Measurements from ENCODE around the gene NUMB.

NUMB gene

DNA sequence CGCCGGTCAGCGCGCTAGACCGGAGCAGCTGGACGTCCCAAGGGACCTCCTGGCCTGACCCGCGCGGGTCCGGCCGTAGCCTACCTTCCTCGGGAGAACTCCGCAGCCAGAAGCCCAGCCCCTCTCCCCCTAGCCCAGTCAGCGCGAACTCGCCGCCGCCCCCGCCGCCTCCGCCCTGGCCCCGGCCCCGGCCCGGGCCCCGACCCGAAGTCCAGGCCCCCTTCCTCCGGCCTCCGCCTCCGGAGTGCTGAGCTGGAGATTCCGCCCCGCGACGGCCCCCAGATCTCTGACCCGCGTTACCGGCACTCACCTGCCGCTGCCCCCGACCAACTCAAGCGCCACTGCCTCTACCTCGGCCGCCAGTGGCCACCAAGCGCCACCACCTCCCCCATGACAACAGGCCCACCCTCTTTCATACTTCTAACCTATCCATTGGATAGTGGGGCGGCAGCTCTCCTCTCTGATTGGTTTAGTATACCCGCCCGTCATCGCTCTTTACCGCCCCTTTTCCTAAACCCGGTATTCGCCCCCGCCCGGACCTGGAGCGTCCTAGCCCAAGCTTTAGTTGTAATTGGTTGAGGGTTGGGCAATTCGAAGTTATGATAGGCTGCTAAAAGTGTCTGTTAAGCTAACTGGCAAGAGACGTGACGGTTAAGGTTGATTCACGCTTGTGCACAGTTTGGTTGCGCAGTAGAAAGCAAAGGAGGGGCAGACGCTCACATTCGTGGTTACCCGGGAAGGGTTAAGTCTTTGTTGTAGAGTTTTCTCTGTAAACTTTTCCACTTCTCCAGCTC is at the start of gene NUMB:
Gene NUMB (minus strand): TSS at position 364 of the 794 bp plus-strand sequence. CDS start 102,795 bp downstream, outside the sequence.
- DNase-seq, result peak; percentile 97

- no peak for DNase-seq
Observed at GRCh38 chr14:73503648-73504047, 45.3 kb upstream of the NUMB start.

DNA sequence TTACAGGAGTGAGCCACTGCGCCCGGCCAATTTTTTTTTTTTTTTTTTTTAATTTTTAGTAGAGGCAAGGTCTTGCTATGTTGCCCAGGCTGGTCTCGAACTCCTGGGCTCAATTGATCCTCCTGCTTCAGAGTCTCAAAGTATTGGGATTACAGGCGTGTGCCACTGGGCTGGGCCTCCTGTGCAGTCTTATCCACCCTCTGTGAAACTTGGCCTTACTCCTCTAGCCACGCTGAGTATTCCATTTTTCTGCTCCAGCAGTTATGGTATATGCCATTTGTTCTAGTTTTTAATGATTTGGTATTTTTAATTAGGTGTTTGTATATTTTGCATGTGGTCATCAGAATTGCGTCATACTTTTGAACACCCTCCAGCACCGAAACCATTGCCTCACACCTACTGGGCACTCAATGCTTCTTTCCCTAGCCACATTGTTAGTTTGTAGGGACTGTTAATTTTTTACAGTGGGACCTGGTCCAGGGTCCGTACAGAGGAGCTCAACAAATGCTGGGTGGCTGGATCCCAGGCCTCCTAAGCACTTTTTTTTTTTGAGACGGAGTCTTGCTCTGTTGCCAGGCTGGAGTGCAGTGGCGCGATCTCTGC is 43.8 kb upstream of the NUMB start:
- no peak for DNase-seq

- no peak for DNase-seq
Observed at GRCh38 chr14:73500360-73500759, 42.0 kb upstream of the NUMB start.

- no peak for DNase-seq
Observed at GRCh38 chr14:73494593-73494992, 36.2 kb upstream of the NUMB start.

- no peak for DNase-seq
Observed at GRCh38 chr14:73492670-73493069, 34.3 kb upstream of the NUMB start.

DNA sequence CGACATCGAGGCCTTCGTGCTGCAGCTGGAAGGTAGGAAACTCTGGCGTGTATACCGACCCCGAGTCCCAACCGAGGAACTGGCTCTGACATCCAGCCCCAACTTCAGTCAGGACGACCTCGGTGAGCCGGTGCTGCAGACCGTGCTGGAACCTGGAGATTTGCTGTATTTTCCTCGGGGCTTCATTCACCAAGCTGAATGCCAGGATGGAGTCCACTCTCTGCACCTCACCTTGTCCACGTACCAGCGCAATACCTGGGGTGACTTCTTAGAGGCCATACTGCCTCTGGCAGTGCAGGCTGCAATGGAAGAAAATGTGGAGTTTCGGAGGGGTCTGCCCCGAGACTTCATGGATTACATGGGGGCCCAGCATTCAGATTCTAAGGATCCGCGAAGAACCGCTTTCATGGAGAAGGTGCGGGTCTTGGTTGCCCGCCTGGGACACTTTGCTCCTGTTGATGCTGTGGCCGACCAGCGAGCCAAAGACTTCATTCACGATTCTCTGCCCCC is 33.8 kb upstream of the NUMB start:
- no peak for DNase-seq

- DNase-seq, result peak; percentile 75
Observed at GRCh38 chr14:73491256-73492042, 33.1 kb upstream of the NUMB start.

- no peak for DNase-seq
Observed at GRCh38 chr14:73489481-73490175, 31.3 kb upstream of the NUMB start.

DNA sequence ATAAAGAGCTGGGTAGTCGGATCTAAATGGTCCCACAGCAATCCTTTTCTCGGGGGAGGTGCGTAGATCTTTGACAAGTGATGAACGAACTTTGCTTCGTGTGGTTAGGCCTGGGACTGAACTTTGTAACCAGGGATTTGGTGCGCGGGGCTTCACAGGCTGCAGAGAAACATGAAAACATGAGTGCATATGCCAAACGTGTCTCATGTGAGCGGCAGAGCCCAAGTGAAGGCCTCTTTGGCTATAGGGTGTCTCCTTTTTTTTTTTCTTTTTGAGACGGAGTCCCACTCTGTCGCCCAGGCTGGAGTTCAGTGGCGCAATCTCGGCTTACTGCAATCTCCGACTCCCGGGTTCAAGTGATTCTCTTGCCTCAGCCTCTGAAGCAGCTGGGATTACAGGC is 20.3 kb upstream of the NUMB start:
- DNase-seq, result no peak

- peak; percentile 5 for DNase-seq
Observed at GRCh38 chr14:73477618-73478266, 19.4 kb upstream of the NUMB start.

DNA sequence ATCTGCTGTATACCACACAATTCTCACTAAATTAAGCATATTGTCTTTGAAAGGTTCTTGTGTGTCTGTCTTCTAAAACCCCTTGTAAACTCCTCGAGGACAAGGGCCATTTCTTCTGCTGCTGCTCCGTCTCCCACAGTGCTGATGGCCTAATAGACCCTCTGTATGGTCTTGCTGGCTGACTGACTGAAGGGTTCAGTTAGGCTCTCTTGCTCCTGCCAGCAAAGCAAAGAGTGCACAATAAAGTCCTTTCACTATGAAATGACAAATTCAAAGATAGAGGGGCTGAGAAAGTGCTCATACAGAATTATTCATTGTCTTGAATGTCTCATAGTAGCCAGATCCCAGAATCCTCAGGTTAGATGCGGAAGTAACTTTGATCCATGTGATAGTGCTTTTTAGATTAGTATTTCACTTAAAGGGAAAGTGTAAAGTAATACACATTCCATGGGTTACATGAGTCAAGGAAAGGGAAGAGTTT is 18.1 kb upstream of the NUMB start:
- DNase-seq, result no peak

GRCh38 chr14:73474952-73475351 is 16.6 kb upstream of the NUMB start:
- DNase-seq, result no peak

GRCh38 chr14:73472185-73473114 is 14.1 kb upstream of the NUMB start:
- DNase-seq, result no peak

- DNase-seq, result no peak
Observed at GRCh38 chr14:73471582-73472184, 13.3 kb upstream of the NUMB start.

DNA sequence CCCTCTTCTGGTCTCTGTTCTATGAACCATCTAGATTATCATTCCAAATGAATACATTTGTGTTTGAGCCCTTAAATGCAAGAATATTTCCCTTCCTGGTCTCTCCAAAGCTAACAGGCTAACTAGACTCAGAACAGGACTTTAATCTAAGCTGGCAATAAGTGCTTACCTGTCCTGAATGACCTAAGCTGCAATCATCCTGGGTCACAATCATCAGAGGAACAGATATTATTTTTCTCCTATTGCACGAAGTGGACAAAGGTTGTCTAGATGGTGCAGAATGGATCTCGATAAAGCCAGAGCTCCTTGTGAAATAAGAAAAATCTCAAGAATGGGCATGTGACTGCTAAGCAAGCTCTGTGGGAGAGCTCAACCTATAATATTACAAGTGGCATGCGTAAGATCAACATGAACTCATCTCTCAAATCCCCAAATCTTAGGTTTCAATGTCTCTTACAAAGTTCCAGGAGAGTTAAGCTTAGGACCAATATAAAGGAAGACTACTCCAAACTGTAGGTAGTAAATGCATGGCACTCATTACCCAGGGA is 10.6 kb upstream of the NUMB start:
- no peak for DNase-seq

- DNase-seq, result peak; percentile 46
Observed at GRCh38 chr14:73467800-73468199, 9.5 kb upstream of the NUMB start.

DNA sequence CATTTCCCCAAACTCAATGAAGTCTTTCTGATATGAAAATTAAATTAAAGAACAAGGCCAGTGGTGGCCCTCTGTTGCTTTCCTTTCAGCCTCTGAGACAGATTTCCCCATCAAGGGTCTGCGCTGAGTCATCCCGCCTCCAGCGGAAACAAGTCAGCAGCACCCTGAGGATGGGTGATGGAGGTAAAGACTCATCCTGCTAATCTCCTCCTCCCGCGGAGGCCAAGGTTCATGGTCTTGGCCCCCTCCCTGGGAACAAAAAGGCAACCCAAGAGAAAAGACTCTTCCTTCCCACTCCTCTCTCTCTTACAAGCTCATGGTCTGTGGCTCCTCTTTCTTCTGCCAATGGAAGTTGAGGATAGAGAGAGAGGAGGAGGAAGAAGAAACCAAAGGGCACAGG is 9.0 kb upstream of the NUMB start:
- DNase-seq, result peak; percentile 75

DNA sequence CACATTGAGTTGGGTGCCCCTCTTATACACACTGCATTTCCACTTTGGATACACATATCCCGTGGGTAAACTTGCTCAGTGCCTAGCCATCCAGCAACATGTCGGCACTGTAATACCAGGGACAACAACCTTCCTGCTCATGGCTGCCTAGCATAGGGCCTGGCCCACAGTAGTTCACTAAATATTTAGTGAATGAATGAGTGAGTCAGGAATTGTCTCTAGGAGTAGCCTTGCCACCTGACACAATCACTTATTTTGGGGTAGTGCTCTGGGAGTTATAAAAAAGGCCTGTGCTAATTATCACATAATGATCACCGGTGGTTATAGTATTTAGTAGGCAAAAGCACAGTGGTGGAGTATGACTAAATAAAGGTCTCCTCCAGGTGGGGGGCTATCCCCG is 8.5 kb upstream of the NUMB start:
- no peak for DNase-seq

DNA sequence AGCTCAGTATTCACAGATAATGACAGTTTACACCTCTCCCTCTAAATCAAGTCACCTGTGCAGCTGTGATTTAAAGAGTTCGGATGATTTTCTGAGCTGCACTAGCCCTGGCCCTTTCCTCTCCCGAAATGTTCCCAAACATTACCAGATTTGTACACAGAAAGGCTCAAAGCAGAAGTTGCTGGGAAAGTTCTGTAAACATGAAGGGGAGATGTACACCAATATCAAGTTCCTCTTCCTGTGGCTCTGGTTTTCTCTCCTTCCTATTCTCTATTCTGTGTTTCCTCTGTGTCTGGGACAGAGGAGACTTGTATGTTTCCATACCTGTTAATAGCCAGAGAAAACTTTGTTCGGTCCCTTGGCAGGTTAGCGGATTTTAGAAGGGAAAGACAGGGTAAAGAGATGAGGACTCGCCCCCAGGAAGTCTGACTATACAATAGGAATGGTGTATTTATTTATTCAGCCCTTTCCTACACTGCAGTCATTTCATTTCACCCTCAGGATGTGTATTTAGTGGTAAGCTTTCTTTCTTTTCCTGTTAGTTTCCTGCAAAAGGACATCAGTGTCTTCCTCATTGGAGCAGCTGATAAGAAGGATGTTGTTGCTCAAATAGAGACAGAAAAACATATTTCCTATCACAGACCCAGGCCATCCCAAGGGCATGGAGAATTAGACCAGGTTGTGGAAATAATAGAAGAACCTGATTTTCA is 7.6 kb upstream of the NUMB start:
- DNase-seq, result no peak
